HepG2 (cell line): Measurements from ENCODE around the gene NKD2. TPM values are rescaled to one million over a fixed set of nuclear protein-coding genes. Genes with fewer than 3 reads are reported as not detected.

Experiments used
- ATAC-seq: fragments of 200-7000 bp; cut with Tn5 transposase; 3 replicates; pipeline ENCODE4 v1.9.1; 2020; ENCODE audit warnings: mild to moderate bottlenecking, moderate library complexity
- BruUV-seq: library from RNA; stranded (reverse); fragments of 400-500 nt; replicated peaks from 2 replicates; lab custom pipeline; 2021; lab: Mats Ljungman, UMichigan
- CTCF ChIA-PET: fragments of 300-600 bp; formaldehyde crosslinking; extraction: SDS; loops from one replicate; lab custom pipeline; 2021; ENCODE audit warnings: low total read pairs, inconsistent platforms, low intra/inter-chr PET ratio; lab: Yijun Ruan, JAX
- POLR2A ChIA-PET: fragments of 350-600 bp; sonication (Branson Sonifier 250); formaldehyde crosslinking; loops from one replicate; lab custom pipeline; 2020; ENCODE audit warnings: antibody characterized with exemption, inconsistent platforms; lab: Yijun Ruan, JAX
- DNase-seq: peaks from one replicate; pipeline ENCODE4 v3.0.0-alpha.2; 2015; ENCODE audit warnings: low spot score
- FAIRE-seq: peaks from 3 replicates; lab custom pipeline; 2011; peaks lifted over from hg19 to GRCh38; lab: Jason Lieb, UNC
- H2AFZ ChIP-seq: one replicate; pipeline ENCODE4 v1.6.1; 2011; ENCODE audit warnings: low read length, inconsistent platforms
- H3K27ac ChIP-seq: fragments of 300-600 bp; 3 replicates; pipeline ENCODE4 v1.8.0; 2011; ENCODE audit warnings: mixed run types, mild to moderate bottlenecking, mixed read lengths, low read length, inconsistent platforms; ENCODE audit not compliant: insufficient read depth; ENCODE audit errors: extremely low read length
- H3K27me3 ChIP-seq, 2 experiments: fragments of 200-600 bp in 1 of 2; 2 replicates in 1 of 2; 3 replicates in 1 of 2; pipeline versions ENCODE4 v1.6.0 to v1.8.0; 2011; ENCODE audit warnings: low read length in 2 of 2, mild to moderate bottlenecking in 2 of 2, moderate library complexity in 2 of 2, inconsistent platforms in 1 of 2; ENCODE audit not compliant: insufficient read depth in 2 of 2, control insufficient read depth in 1 of 2
- H3K36me3 ChIP-seq, 2 experiments: fragments of 200-600 bp in 1 of 2; replicated peaks in 1 of 2; 2 replicates in 1 of 2; 3 replicates in 1 of 2; pipeline versions ENCODE4 v1.5.1 to v1.8.0; 2011; ENCODE audit warnings: low read length in 2 of 2, inconsistent platforms in 1 of 2; ENCODE audit not compliant: insufficient read depth in 2 of 2, control insufficient read depth in 1 of 2
- H3K4me1 ChIP-seq: 2 replicates; pipeline ENCODE4 v1.5.1; 2012; ENCODE audit warnings: low read length, inconsistent platforms; ENCODE audit not compliant: insufficient read depth
- H3K4me2 ChIP-seq: 2 replicates; pipeline ENCODE4 v1.6.0; 2011; ENCODE audit warnings: low read depth, low read length, inconsistent platforms
- H3K4me3 ChIP-seq, 3 experiments: fragments of 200-600 bp in 1 of 3; sonication (generic), shearing (Covaris generic) in 1 of 3; replicated peaks in 1 of 3; 2 replicates each; pipeline ENCODE4 v1.5.1; 2011 to 2016; ENCODE audit warnings: low read length in 3 of 3, inconsistent platforms in 2 of 3, low read depth in 2 of 3, mild to moderate bottlenecking in 2 of 3, control low read depth in 1 of 3, mixed read lengths in 1 of 3; ENCODE audit not compliant: insufficient read depth in 1 of 3
- H3K79me2 ChIP-seq: one replicate; pipeline ENCODE4 v1.6.1; 2011; ENCODE audit warnings: low read length, inconsistent platforms; ENCODE audit not compliant: insufficient read depth
- H3K9ac ChIP-seq: 2 replicates; pipeline ENCODE4 v1.6.0; 2011; ENCODE audit warnings: mild to moderate bottlenecking, low read depth, low read length, inconsistent platforms; ENCODE audit not compliant: insufficient read depth
- H3K9me3 ChIP-seq: 2 replicates; pipeline ENCODE4 v1.5.1; 2012; ENCODE audit warnings: mild to moderate bottlenecking, low read length
- H4K20me1 ChIP-seq: 2 replicates; pipeline ENCODE4 v1.6.0; 2011; ENCODE audit warnings: inconsistent platforms, mild to moderate bottlenecking, low read length, moderate library complexity; ENCODE audit not compliant: insufficient read depth
- ARNT ChIP-seq: fragments of 450-650 bp; IDR thresholded peaks from 2 replicates; pipeline ENCODE4 v1.6.1; 2017
- KLF9 ChIP-seq: IDR thresholded peaks from 2 replicates; pipeline ENCODE4 v1.6.1; 2016; ENCODE audit warnings: low read depth
- NR2F2 ChIP-seq: IDR thresholded peaks from 2 replicates; pipeline ENCODE4 v1.6.1; 2012; ENCODE audit warnings: low read depth, inconsistent platforms, borderline replicate concordance
- RBM39 ChIP-seq: fragments of 200-400 bp; formaldehyde crosslinking; IDR thresholded peaks from one replicate; pipeline ENCODE4 v1.6.1; 2018; ENCODE audit warnings: antibody characterized with exemption, mild to moderate bottlenecking, low read depth, low read length; ENCODE audit not compliant: poor library complexity, severe bottlenecking
- TAF15 ChIP-seq: fragments of 200-400 bp; formaldehyde crosslinking; IDR thresholded peaks from one replicate; pipeline ENCODE4 v1.6.1; 2018; ENCODE audit warnings: mild to moderate bottlenecking, low read depth, low read length; ENCODE audit not compliant: poor library complexity, severe bottlenecking
- WIZ ChIP-seq: sonication (generic); formaldehyde crosslinking; IDR thresholded peaks from 2 replicates; pipeline ENCODE4 v1.5.1; 2020; ENCODE audit warnings: mild to moderate bottlenecking, missing genetic modification reagents
- ZEB1 ChIP-seq: IDR thresholded peaks from 2 replicates; pipeline ENCODE4 v1.6.1; 2012; ENCODE audit warnings: mild to moderate bottlenecking, low read depth, inconsistent platforms; ENCODE audit not compliant: insufficient replicate concordance
- ZNF543 ChIP-seq: sonication (generic); formaldehyde crosslinking; IDR thresholded peaks from 2 replicates; pipeline ENCODE4 v1.4.0; 2020; ENCODE audit warnings: mild to moderate bottlenecking, missing genetic modification reagents
- ZNF704 ChIP-seq: sonication (generic); formaldehyde crosslinking; IDR thresholded peaks from 2 replicates; pipeline ENCODE4 v1.8.1; 2023; ENCODE audit warnings: mild to moderate bottlenecking, inconsistent platforms, moderate library complexity, missing genetic modification reagents, borderline replicate concordance
- ZNF878 ChIP-seq: sonication (generic); formaldehyde crosslinking; IDR thresholded peaks from 2 replicates; pipeline ENCODE4 v1.8.1; 2023; ENCODE audit warnings: mild to moderate bottlenecking, missing genetic modification reagents, moderate library complexity
- WGBS: methylation state at CpG from one replicate; pipeline ENCODE4 v1.1.6; 2017; ENCODE audit warnings: low lambda C conversion rate; 5-methylcytosine and 5-hydroxymethylcytosine counted together
- in situ Hi-C: cut with HindIII; loops from 2 replicates; pipeline ENCODE4 v1.10.0; 2017; ENCODE audit warnings: low pct_unique_long_range_greater_than_20kb; ENCODE audit not compliant: extremely low pct_ligation_motif_present
- intact Hi-C: fragments of 100-400 bp; cut with micrococcal nuclease; formaldehyde crosslinking; loops from one replicate; pipeline ENCODE4 v1.10.0; 2022; ENCODE audit not compliant: unreplicated experiment
- polyA plus RNA-seq, 8 experiments: library from polyadenylated mRNA; depleted of rRNA in 3 of 8; stranded (reverse) in 7 of 8; unstranded in 1 of 8; fragments of >200 nt; fragmentation: Illumina TruSeq in 4 of 8; extraction: Trizol in 4 of 8; gene quantifications; 2 replicates each; pipeline versions ENCODE4 v1.2.1 to v1.2.3, GENCODE V29; 2011 to 2016; ENCODE audit warnings: low read depth in 4 of 8, missing spikeins in 1 of 8, mixed read lengths in 1 of 8; ENCODE audit not compliant: insufficient read depth in 1 of 8
- total RNA-seq, 5 experiments: library from RNA; depleted of rRNA; stranded (reverse); fragments of >200 nt; fragmentation: Illumina TruSeq; extraction: Trizol; gene quantifications; 2 replicates each; pipeline ENCODE4 v1.2.3, GENCODE V29; 2016; ENCODE audit warnings: low read depth in 1 of 5

NKD2 gene
- total and polyA plus RNA-seq, 2 of the 13 experiments (the other 11 are each of a cell fraction or from before 2014, with no cell fraction given): 0.53 to 0.82 TPM

- TF ChIP-seq TAF15: no peak
- TF ChIP-seq ARNT: no peak
- no peak for TF ChIP-seq ZNF878 (CRISPR knock-in tag)
- no peak for TF ChIP-seq RBM39
- no peak for TF ChIP-seq ZNF704 (CRISPR knock-in tag)
- no peak for TF ChIP-seq KLF9 (CRISPR knock-in tag)
- TF ChIP-seq ZEB1: no peak
- no peak for TF ChIP-seq ZNF543
- TF ChIP-seq NR2F2: no peak
- no peak for TF ChIP-seq WIZ (CRISPR knock-in tag)
- TF ChIP-seq, all 625 proteins: peak for 0
- peaks cover 0 to 12% of the 10 kb centered on the region in 2 experiments; a peak in 2 of 5 replicates for H3K27me3 ChIP-seq
- 6% methylated on average over 2 of the region's 2 CpGs for WGBS
- no peak overlapping the region for H3K27ac ChIP-seq
- FAIRE-seq (no peak), DNase-seq (no peak), ATAC-seq (no peak)
- no peak overlapping the region for H3K4me3 ChIP-seq
- H3K79me2 ChIP-seq: no peaks in the 10 kb centered on the region
- H3K36me3 ChIP-seq: no peaks in the 10 kb centered on the region
- POLR2A ChIA-PET: no interaction called here
- BruUV-seq: no TSS peak
- CTCF ChIA-PET: no interaction called here
- no peak overlapping the region for H3K9ac ChIP-seq
- intact Hi-C loops: no loop called here
- no peak overlapping the region for H2AFZ ChIP-seq
- peaks cover 6% of the 10 kb centered on the region; the same call in 1 of the 2 replicates for H3K9me3 ChIP-seq
- H3K4me1 ChIP-seq: no peaks in the 10 kb centered on the region
- H4K20me1 ChIP-seq: no peaks in the 10 kb centered on the region
- in situ Hi-C loops: no loop called here
- H3K4me2 ChIP-seq: no peak overlapping the region
These were observed 20.8 kb upstream of the NKD2 start for GRCh38 chr5:987761-988160.
